GM18858 (cell line): Measurements from ENCODE around the gene PNKD.
A peak's percentile ranks its signal among the peaks of the same experiment; 100 is the strongest.
"Not testable (repeated sequence)": the region's sequence is repeated elsewhere in the genome, so short reads cannot be mapped to it uniquely, and the experiment has no call there.

Experiments
- ATAC-seq: cut with Tn5 transposase; IDR thresholded peaks from one replicate; pipeline ENCODE4 v1.9.1; 2021; ENCODE audit not compliant: unreplicated experiment

Gene PNKD

GRCh38 chr2:218272531-218273212, 2.4 kb downstream of the PNKD start:
- no peak for ATAC-seq

DNA sequence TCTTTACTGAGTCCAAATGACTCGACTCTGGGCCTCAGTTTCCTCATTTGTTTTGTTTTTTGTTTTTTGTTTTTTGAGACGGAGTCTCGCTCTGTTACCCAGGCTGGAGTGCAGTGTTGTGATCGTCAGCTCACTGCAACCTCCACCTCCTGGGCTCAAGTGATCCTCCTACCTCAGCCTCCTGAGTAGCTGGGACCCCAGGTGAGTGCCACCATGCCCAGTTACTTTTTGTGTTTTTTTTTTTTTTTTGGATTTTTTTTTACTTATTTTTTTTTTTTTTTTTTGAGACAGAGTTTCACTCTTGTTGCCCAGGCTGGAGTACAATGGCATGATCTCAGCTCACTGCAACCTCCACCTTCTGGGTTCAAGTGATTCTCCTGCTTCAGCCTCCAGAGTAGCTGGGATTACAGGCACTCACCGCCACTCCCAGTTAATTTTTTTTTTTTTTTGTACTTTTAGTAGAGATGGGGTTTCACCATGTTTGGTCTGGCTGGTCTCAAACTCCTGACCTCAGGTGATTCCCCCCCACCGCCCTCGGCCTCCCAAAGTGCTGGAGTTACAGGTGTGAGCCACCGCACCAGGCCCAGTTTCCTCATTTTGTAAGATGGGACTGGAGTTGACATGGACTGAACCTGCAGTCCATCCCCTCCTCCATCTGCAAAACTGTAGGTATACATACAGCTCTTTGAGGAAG, 3.0 kb downstream of the PNKD start:
- ATAC-seq, result not testable (repeated sequence)

GRCh38 chr2:218273908-218274249, 3.6 kb downstream of the PNKD start:
- no peak for ATAC-seq

DNA sequence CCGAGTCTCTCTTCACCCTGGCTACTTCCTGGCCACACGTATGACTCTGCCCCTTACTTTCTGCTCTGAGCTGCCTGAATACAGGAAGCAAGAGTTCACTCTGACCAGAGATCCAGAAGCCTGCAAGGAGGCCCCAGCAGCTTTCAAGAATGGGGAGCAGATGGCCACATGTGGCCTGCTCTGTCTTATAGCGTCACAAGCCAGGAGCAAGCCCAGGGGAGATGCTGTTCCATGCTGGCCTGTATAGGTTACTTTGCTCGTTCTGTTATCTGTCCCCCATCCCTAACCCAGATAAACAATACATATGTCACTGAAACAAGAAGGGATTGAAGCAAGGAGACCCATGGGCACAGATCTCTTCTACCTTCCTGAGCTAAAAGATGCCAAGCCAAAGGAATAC, 4.3 kb downstream of the PNKD start:
- no peak for ATAC-seq

DNA sequence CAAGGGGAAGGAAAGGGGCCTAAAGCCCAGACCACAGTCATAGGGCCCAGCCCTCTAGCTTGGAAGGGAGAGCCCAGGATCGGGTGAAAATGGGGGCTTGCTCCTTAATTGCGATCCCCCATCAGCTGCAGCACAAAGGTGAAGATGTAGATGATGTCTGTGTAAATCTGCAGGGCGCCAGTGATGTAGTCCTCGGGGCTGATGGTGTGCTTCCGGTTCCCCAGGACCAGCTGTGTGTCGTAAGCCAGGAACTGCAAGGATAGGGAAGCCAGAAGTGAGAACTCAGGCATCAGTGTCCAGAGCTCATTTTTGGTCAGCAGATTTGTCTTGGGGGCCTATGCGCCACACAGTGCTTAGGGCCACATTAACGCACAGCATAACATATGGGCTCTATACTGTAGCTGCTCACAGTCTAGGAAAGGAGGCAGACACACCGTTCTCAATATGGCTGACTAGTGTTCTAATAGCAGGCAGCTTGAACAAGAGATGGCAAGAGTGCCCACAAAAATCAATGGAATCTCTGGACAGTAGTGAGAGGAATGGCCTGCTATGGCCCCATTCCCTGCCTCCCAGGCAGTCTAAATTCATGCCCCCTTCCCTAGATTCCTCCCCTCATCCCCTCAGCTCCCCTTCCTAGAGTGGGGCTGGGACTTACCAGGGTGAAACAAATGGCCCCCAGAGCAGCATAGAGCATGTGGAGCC, 5.2 kb downstream of the PNKD start:
- no peak for ATAC-seq

DNA sequence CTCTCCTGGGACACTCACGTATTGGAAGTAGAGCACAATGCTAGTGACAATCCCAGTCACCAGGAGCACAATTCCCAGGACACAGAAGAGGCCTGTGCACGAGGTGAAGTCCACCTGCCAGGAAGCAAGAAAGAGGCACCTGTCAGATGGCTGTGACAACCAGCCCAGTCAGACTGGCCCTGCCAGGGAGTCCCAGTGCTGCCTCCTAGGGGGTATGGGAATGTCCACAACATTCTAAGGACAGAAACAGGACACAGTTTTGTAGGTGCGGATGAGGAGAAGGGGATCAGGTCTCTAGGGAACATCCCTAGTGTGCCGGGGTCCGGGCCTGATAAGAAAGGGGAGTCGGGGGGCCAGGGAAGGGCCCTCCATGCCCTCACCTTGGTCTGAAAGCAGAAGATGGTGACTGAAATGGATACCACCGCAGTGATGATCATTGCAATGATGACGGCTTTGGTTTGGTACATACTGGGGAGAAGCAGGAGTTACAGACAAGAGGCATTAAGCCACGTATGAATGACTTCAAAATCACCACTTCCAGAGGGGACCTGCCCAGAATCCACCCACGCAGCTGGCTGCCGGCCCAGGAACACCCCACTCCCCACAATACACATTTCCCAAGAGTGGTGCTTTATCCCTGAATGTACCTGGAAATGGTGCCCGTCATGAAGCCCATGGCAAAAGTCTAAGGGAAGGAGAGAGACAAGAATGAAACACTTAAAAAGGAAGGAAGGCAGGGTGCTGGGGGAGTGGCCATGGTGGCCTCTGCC, 6.9 kb downstream of the PNKD start:
- ATAC-seq, result no peak

DNA sequence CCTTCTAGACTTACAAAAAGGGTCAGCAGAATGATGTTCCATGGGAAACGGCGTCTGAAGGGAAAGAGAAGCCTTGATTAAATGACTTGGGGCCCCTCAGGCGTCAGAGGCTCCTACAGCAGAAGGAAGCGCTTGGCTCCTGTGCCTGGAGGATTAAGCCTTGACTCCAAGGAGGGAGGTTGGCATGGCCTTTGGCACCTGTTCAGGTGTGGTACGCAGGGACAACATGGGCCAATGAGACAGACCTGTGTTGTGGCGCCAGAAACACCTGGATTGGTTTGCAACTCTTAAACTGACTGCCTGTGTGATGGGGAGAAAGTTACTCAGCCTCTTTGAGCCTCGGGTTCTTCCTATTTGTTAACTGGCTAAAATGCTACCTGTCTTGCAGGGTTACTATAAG, 7.6 kb downstream of the PNKD start:
- no peak for ATAC-seq

GRCh38 chr2:218278531-218279360, 8.4 kb downstream of the PNKD start:
- no peak for ATAC-seq

- no peak for ATAC-seq
Observed at GRCh38 chr2:218280260-218280870, 10.0 kb downstream of the PNKD start.

DNA sequence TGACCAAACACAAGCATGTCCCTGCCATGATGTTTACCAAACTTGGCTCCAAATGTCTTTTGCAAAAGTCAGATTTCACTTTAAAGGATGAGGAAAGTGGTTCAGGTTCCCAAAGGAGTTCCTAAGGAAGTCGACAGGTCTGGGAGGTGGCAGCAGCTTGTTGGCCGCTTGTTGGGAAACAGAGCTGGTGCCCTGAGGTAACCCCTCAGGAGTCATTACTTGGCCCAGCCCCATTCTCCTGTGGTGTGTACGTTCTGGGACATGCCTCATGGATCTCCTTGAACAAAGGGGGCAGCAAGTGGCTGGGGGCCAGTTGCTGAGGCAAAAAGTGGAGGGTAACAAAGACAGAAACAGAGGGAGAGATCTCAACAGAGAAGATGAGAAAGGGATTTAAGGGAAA, 11.1 kb downstream of the PNKD start:
- ATAC-seq, result no peak

DNA sequence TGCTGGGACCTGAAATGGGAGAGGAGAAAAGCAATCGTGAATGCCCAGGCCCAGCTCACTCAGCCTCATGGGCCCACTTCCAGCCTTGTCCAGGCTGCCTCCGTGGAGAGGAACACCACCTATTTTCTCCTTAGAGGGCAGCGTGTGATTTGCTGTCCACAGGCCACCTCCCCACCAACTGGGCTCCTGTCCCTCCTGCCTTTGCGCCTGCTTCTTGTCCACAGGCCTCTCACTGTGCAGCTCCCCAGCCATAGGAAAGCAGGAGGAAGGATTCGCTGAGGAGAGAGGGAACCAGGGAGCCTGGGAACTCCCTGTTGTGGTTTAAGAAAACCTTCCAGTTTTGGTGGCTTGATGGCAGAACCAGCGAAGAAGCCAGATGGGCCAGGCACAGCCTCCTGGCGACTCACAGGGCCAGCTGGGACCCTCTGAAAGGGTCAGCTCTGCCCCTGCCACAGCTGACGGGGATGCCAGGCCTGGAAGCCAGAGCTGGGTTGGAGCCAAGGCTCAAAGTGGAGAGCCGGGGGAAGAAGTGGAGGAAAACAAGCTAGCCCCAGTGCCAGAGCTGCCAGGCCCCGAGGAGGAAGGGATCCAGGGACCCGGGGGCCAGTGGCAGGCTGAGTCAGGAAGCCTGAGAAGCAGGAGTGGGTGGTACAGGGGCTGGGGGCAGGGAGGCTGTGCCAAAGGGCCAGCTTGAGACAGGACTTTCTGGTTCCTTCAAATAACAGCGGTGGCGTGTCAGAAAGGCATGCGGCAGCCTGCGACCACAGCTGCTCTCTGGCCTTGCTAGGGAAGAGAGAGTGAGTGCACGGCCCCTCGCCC, 12.1 kb downstream of the PNKD start:
- ATAC-seq, result no peak

GRCh38 chr2:218284106-218284811, 13.9 kb downstream of the PNKD start:
- ATAC-seq, result peak; percentile 35

DNA sequence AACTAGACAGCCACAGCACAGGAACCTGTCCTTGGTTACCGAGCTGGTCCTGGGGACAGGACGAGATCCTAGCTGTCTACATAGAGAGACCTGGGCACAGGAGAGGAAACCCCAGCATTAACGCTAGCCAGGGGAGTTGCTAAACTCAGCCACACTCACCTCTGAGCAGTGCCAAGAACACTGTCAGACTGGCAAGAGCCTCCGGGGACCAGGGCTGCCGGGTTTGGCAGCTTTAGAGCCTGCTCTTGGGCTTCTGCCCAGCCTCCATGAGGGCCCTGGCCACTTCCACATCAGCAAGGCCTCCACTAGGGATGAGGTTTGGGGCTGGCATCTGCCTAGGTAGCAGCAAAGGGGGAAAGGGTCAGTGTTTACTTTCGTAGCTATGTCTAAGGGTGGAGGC, 15.3 kb downstream of the PNKD start:
- ATAC-seq, result no peak

DNA sequence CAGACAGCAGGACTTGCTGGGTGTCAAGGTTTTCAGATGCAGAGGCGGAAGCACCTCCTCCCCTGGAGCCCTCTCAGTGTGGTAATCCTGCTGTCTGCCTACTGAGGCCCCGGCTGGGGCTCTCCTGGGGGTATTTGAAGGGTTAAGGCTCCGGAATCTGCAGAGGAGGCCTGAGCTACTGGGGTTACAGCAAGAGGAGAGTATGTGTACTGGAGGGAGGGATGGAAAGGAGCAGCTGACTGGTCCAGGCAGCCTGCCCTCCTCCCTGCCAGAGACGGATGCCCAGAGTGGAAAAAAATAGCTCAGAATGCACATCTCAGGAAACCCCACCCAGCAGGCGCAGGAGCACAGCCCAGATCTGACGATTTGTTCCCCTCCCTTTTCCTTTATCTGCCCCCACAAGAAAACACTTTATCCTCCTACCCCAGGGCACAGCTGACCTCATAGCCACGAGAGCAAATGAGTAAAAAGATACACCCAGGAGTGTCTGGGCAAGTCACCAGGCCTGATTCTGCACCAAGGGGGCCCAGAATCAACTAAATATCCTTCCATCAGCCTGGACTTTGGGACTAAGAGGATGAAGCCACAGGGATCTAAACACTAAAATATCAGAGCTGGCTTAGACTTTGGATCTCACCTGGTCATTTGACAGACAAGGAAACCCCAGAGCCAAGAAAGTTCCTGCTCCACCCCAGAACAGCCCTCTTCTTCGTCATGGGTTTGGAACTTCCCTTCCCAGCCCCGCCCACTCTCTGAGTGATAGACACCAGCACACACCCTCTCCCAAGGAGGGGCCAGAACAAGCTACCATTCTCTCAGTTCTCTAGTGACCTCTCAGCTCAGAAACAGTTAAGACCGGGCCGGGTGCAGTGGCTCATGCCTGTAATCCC, 16.5 kb downstream of the PNKD start:
- ATAC-seq, result peak; percentile 40

- no peak for ATAC-seq
Observed at GRCh38 chr2:218289639-218290315, 19.5 kb downstream of the PNKD start.

DNA sequence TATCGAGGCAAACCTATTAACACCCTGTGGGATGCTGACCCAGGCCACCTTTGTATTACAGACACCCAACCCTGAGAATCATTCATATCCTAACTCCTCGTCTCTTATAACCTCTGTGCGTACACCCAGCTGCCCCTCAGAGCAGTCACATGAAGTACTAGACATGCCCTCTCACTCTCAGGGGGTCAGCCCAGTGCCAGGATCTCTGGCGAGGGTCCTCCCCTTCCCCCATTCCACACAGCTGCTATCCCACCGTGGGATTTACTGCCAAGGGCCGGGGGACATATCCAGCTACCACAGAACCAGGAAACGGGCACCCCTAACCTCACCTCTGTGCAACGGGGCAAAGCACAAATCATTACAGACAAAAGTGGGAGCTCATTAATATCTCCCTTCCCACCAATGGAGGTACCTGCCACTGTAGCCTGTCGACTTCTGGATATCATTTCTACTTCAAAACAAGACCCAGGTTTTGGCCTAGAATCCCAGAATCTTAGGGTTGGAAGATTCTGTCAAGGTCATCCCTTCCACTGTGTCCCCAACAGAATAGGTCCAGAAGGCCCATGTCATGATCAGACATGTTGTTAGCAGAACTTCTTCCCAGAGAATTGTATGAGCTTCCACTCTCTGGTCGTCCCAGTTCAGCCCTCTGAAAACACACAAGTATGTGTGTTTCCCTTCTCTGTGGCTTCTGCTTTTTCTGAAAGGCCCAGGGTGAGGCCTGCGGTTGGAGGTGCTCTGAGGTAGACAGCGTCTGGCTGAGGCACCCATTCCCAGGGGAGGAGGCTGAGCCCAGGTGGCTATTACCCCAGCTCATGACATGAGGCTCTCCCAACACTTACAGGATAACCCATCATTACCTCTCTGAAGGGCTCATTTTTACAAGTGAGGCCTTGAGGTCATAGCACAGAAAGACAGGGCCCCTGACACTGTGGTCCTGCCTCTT, 20.3 kb downstream of the PNKD start:
- ATAC-seq, result peak; percentile 37
